Ovary (tissue), 3 donors: Measurements from ENCODE around the gene UBR4.

Experiments
- CTCF ChIP-seq, 3 donors: fragments of 450-650 bp in 2 of 3; fragments of 200-600 bp in 1 of 3; IDR thresholded peaks; one replicate each; pipeline versions ENCODE4 v1.5.1 to v1.8.0; 2016 to 2022; ENCODE audit warnings: antibody characterized with exemption in 3 of 3, mild to moderate bottlenecking in 1 of 3
- POLR2A ChIP-seq: fragments of 450-650 bp; IDR thresholded peaks from one replicate; pipeline ENCODE4 v1.6.1; 2017; ENCODE audit warnings: antibody characterized with exemption, mild to moderate bottlenecking, moderate library complexity
- donor health status: DM: no; HTN: no; CAD: no.

- TF ChIP-seq CTCF (IDR thresholded peaks at IDR 0.05): no peak
- TF ChIP-seq POLR2A: no peak
These were observed 27.8 kb downstream of the UBR4 start for GRCh38 chr1:19182223-19182622.
